Measurements from ENCODE around the gene COL27A1.

DNA sequence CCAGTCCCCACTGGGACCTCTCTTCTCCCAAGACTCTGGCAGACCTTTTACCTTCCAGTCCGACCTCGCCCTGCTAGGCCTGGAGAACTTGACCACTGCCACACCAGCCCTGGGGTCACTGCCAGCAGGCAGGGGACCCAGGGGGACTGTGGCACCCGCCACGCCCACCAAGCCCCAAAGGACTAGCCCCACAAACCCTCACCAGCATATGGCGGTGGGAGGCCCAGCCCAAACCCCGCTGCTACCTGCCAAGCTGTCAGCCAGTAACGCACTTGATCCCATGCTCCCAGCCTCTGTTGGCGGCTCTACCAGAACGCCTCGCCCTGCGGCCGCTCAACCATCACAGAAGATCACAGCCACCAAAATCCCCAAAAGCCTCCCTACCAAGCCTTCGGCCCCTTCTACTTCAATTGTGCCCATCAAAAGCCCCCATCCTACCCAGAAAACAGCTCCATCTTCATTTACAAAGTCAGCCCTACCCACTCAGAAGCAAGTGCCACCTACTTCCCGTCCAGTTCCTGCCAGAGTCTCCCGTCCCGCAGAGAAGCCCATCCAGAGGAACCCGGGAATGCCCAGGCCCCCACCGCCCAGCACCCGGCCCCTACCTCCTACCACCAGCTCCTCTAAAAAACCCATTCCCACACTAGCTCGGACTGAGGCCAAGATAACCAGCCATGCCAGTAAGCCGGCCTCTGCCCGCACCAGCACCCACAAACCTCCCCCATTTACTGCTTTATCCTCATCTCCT is 13.1 kb downstream of the COL27A1 start:
- TF ChIP-seq, protein P1, sequence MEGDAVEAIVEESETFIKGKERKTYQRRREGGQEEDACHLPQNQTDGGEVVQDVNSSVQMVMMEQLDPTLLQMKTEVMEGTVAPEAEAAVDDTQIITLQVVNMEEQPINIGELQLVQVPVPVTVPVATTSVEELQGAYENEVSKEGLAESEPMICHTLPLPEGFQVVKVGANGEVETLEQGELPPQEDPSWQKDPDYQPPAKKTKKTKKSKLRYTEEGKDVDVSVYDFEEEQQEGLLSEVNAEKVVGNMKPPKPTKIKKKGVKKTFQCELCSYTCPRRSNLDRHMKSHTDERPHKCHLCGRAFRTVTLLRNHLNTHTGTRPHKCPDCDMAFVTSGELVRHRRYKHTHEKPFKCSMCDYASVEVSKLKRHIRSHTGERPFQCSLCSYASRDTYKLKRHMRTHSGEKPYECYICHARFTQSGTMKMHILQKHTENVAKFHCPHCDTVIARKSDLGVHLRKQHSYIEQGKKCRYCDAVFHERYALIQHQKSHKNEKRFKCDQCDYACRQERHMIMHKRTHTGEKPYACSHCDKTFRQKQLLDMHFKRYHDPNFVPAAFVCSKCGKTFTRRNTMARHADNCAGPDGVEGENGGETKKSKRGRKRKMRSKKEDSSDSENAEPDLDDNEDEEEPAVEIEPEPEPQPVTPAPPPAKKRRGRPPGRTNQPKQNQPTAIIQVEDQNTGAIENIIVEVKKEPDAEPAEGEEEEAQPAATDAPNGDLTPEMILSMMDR (IDR thresholded peaks at IDR 0.05), result no peak
- no peak for TF ChIP-seq POLR2A (IDR thresholded peaks at IDR 0.05)

Measured in adrenal gland (tissue), 5 donors.